GM12865 (cell line): ENCODE results near the gene FBXW9.
"Not testable (repeated sequence)": the region's sequence is repeated elsewhere in the genome, so short reads cannot be mapped to it uniquely, and the experiment has no call there.

Source experiments
- DNase-seq: peaks from one replicate; pipeline ENCODE4 v3.0.0; 2010; ENCODE audit warnings: low read depth
- H3K4me3 ChIP-seq: 2 replicates; pipeline ENCODE4 v1.5.1; 2011; ENCODE audit warnings: mild to moderate bottlenecking, low read depth, low read length, control low read depth
- TF ChIP-seq, protein P1 (sequence below): IDR thresholded peaks from 2 replicates; pipeline ENCODE4 v1.5.1; 2011; ENCODE audit warnings: low read length, control low read depth, low read depth, inconsistent platforms; ENCODE audit not compliant: insufficient read depth; ENCODE audit errors: missing control alignments

FBXW9 gene

DNA sequence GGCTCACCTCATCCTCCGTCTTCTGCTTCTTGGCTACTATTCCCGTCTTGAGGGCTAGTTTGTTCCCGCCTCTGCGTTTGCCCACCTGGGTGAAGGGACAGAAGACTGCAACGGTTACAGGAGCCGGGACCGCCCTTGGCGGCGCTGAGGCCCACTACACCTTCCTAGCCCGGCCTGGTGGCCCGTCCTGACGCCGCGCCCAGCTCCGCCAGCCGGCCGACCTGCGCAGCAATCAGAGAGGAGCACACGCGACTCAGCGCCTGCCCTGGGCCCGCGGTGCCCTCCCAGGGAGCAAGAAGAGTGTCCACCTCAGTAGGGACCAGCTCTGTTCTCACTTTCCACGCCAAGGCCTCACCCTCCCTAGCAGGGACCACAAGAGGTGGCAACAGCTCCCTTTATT lies 34.9 kb upstream of the FBXW9 start:
- no peak overlapping the region for H3K4me3 ChIP-seq
- DNase-seq: no peak
- TF ChIP-seq, protein P1, sequence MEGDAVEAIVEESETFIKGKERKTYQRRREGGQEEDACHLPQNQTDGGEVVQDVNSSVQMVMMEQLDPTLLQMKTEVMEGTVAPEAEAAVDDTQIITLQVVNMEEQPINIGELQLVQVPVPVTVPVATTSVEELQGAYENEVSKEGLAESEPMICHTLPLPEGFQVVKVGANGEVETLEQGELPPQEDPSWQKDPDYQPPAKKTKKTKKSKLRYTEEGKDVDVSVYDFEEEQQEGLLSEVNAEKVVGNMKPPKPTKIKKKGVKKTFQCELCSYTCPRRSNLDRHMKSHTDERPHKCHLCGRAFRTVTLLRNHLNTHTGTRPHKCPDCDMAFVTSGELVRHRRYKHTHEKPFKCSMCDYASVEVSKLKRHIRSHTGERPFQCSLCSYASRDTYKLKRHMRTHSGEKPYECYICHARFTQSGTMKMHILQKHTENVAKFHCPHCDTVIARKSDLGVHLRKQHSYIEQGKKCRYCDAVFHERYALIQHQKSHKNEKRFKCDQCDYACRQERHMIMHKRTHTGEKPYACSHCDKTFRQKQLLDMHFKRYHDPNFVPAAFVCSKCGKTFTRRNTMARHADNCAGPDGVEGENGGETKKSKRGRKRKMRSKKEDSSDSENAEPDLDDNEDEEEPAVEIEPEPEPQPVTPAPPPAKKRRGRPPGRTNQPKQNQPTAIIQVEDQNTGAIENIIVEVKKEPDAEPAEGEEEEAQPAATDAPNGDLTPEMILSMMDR: no peak

DNA sequence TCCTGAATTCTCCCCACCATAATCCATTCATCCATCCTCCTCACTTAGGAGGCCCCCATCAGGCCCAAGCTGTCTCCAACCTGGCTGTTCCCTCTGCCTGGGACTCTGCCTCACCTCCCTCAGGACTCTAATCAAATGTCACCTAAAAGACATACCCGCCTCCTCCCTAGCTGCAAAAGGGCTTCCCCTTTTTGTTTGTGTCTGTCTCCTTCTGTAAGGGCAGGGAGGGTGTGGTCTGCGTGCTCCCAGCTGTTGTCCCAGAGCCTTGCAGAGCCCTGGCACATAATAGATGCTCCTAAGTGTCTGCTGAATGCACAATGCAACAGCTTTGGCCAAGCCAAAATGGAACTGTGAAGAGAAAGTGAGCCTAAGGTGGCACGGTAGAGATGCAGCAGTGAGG lies 33.6 kb upstream of the FBXW9 start:
- TF ChIP-seq, protein P1: no peak
- H3K4me3 ChIP-seq: no peak overlapping the region
- no peak for DNase-seq

DNA sequence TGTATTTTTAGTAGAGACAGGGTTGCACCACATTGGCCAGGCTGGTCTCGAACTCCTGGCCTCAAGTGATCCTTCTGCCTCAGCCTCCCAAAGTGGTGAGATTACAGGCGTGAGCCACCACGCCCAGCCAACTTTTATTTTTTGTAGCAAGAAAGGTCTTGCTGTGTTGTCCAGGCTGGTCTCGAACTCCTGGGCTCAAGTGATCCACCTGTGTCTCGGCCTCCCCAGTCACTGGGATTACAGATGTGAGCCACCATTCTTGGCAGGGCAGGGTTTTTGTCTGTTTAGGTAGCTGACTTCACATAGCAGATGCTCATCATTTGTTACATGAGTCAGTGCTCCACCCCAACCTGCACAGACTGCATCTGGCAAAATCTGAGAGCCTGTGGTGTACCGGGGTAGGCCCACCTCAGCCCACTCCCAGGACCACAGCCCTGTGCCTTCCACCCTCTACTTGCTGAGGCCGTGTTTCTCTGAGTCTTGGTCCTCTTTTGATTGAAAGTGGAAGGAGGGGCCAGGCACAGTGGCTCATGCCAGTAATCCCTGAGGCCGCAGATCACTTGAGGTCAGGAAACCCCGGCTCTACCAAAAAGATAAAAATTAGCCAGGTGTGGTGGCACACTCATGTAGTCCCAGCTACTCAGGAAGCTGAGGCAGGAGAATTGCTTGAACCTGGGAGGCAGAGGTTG lies 31.5 kb upstream of the FBXW9 start:
- H3K4me3 ChIP-seq: no peak overlapping the region
- no peak for DNase-seq
- TF ChIP-seq, protein P1: no peak

DNA sequence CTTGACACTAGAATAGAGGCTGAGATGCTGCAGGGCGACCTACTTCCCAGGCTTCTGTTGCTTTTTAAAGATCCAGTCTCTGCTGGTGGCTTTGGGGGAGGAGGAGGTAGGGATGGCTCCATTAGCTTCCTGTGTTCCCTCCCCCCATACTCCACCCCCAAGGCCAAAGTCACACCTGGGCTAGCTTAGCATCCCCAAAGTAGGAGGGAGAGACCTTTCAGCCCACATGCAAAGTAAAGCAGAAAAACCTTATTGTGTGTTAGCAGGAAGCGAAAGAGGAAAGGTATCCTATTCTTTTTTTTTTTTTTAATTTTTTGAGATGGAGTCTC lies 30.5 kb upstream of the FBXW9 start:
- TF ChIP-seq, protein P1: no peak
- H3K4me3 ChIP-seq: no peak overlapping the region
- no peak for DNase-seq

DNA sequence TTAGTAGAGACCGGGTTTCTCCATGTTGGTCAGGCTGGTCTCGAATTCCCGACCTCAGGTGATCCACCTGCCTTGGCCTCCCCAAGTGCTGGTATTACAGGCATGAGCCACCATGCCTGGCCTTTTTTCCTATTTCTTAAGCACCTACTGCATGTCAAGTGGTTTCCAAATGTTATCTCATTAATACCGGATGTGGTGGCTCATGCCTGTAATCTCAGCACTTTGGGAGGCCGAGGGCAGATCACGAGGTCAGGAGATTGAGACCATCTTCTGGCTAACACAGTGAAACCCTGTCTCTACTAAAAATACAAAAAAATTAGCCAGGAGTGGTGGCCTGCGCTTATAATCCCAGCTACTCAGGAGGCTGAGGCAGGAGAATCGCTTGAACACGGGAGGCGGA lies 29.2 kb upstream of the FBXW9 start:
- not testable (repeated sequence) for DNase-seq, H3K4me3 ChIP-seq

DNA sequence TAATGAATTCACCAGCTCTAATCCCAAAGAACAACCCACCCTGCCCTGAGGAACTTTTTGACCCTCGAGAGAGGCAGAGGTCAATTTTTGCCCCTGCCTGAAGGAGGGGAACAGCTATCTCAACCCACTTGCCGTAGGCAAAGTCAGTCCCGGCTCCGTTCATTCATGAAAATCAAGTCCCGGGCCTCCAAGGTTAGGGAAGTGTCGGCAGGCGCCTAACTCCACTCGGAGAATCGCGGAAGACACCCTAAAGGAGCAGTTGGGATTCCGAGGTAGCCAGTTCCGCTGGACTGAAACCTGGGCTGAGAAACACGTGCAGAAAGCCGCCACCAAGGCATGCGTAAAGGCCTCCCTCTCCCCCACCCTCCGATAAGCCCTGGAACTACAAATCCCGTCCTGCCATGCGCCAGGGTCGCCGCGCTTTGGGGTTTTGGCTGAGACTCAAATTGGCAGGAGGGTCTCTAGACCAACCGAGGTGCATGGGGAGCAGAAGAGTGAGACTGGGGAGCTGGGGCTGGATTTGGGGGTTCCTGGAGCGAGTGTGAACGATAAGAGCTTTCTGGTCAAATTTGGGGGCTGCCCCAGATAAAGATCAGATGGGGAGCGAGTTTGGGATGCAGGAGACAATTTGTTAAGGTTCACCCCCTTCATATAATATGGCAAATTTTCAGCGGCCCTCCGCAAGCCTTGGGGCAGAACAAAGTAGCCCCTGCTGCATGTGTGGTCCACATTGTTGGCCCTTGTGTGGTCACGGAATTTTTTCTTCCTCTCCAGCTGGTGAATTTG lies 27.4 kb upstream of the FBXW9 start, which contains the start of gene TNPO2:
TNPO2 (minus strand) TSS at position 292 of the 786 bp plus-strand sequence. CDS start 2,955 bp downstream, outside the sequence.
- peak within 1 kb of the TSS; percentile 94 for H3K4me3 ChIP-seq
- peak; percentile 87 for DNase-seq
- TF ChIP-seq, protein P1: no peak

DNA sequence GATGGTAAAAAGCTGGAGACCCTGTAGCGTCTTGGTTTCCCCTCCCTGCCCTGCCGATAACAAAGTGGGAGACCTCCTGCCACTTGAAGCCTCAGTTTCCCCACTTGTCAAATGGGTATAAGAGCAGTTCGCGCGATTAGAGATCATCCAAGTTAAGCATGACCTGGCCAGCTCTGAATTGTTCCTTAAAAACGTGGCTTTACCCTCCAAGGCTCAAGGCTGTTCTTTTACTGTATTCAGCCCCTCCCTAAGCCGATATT lies 26.9 kb upstream of the FBXW9 start:
- TF ChIP-seq, protein P1: no peak
- peak; percentile 26 for DNase-seq
- H3K4me3 ChIP-seq: peak overlapping the region; percentile 94
